Activated CD8-positive, alpha-beta T cell treated with anti-CD3 and anti-CD28 coated beads for 36 hours (primary cell): Measurements from ENCODE around the gene IFT81. TPM values are rescaled to one million over a fixed set of nuclear protein-coding genes. Genes with fewer than 3 reads are reported as not detected.

Experiments used
- ATAC-seq: fragments of 200-7000 bp; cut with Tn5 transposase; one replicate; pipeline ENCODE4 v1.10.0; 2021; ENCODE audit warnings: mild to moderate bottlenecking, moderate library complexity
- CTCF ChIA-PET: fragments of 350-600 bp; sonication (Branson Sonifier 250); formaldehyde crosslinking; loops from one replicate; lab custom pipeline; 2021; ENCODE audit warnings: antibody characterized with exemption; lab: Charles Lee
- POLR2A ChIA-PET: fragments of 350-600 bp; sonication (Branson Sonifier 250); formaldehyde crosslinking; loops from one replicate; lab custom pipeline; 2021; ENCODE audit warnings: antibody characterized with exemption; lab: Charles Lee
- DNase-seq: peaks from one replicate; pipeline ENCODE4 v3.0.0-alpha.2; 2020
- H3K27ac Mint-ChIP-seq: one replicate; pipeline ENCODE4 v1.8.0; 2021; ENCODE audit warnings: mild to moderate bottlenecking, mixed read lengths
- H3K27me3 Mint-ChIP-seq: one replicate; pipeline ENCODE4 v1.8.0; 2021; ENCODE audit warnings: mixed read lengths
- H3K36me3 Mint-ChIP-seq: one replicate; pipeline ENCODE4 v1.8.0; 2021; ENCODE audit warnings: low read depth, mixed read lengths
- H3K4me1 Mint-ChIP-seq: one replicate; pipeline ENCODE4 v1.8.0; 2021; ENCODE audit warnings: low read depth, mixed read lengths
- H3K4me3 Mint-ChIP-seq: one replicate; pipeline ENCODE4 v1.8.0; 2021; ENCODE audit warnings: mild to moderate bottlenecking, moderate library complexity, mixed read lengths
- H3K9me3 Mint-ChIP-seq: one replicate; pipeline ENCODE4 v1.8.0; 2021; ENCODE audit warnings: mixed read lengths
- intact Hi-C: fragments of 100-400 bp; cut with micrococcal nuclease; formaldehyde crosslinking; loops from one replicate; pipeline ENCODE4 v1.10.0; 2022
- total RNA-seq, 2 experiments: library from RNA; stranded (reverse); gene quantifications; one replicate each; pipeline ENCODE4 v1.2.3, GENCODE V29; 2021
- TF ChIP-seq, protein P1 (sequence below): fragments of 200-600 bp; IDR thresholded peaks from one replicate; pipeline ENCODE4 v1.8.0; 2022; ENCODE audit warnings: antibody characterized with exemption, mild to moderate bottlenecking

The IFT81 gene
- total RNA-seq, 2 experiments from 2014 or later, result 1.8 to 2.8 TPM

DNA sequence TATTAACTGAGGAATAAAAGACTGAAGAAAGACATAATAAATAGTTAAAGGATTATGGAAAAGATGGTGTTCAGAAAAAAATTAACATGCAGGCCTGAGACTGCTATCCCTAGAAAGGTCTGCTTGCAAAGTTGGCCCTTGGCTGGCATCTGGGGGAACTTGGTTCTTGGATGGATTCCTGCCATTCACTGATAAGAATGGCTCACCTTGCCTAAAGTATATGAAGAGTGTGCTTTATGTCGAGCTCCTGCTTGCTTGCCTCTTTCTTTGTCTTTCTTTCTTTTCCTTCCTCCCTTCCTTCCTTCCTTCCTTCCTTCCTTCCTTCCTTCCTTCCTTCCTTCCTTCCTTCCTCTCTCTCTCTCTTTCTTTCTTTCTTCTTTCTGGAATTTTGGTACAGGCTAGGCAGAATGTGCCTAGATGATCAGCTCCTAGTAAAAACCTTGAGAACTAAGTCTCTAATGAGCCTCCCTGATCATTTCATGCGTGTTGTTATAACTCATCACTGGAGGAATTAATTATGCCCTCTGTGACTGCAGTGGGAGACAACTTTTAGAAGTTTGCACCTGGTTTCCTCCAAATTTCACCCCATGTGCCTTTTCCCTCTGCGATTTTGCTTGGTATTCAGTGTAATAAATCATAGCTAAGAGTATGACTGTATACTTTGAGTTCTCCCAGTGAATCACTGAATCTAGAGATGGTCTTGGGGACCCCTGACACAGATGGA, 44.7 kb downstream of the IFT81 start:
- Mint-ChIP-seq H3K36me3 (no peaks in the 10 kb centered on the region), H3K27me3 (no peaks in the 10 kb centered on the region), H3K27ac (no peak overlapping the region), H3K4me3 (no peak overlapping the region), H3K4me1 (no peaks in the 10 kb centered on the region), H3K9me3 (no peaks in the 10 kb centered on the region)
- TF ChIP-seq, protein P1, sequence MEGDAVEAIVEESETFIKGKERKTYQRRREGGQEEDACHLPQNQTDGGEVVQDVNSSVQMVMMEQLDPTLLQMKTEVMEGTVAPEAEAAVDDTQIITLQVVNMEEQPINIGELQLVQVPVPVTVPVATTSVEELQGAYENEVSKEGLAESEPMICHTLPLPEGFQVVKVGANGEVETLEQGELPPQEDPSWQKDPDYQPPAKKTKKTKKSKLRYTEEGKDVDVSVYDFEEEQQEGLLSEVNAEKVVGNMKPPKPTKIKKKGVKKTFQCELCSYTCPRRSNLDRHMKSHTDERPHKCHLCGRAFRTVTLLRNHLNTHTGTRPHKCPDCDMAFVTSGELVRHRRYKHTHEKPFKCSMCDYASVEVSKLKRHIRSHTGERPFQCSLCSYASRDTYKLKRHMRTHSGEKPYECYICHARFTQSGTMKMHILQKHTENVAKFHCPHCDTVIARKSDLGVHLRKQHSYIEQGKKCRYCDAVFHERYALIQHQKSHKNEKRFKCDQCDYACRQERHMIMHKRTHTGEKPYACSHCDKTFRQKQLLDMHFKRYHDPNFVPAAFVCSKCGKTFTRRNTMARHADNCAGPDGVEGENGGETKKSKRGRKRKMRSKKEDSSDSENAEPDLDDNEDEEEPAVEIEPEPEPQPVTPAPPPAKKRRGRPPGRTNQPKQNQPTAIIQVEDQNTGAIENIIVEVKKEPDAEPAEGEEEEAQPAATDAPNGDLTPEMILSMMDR, result no peak
- ChIA-PET POLR2A (interaction anchor here (0.5 kb wide), 1 partner anchor 70 kb away, joined by 5 read pairs; no protein-coding TSS in a partner anchor), CTCF (no interaction called here)
- ATAC-seq, result no peak
- intact Hi-C loops, result no loop called here
- DNase-seq, result no peak

DNA sequence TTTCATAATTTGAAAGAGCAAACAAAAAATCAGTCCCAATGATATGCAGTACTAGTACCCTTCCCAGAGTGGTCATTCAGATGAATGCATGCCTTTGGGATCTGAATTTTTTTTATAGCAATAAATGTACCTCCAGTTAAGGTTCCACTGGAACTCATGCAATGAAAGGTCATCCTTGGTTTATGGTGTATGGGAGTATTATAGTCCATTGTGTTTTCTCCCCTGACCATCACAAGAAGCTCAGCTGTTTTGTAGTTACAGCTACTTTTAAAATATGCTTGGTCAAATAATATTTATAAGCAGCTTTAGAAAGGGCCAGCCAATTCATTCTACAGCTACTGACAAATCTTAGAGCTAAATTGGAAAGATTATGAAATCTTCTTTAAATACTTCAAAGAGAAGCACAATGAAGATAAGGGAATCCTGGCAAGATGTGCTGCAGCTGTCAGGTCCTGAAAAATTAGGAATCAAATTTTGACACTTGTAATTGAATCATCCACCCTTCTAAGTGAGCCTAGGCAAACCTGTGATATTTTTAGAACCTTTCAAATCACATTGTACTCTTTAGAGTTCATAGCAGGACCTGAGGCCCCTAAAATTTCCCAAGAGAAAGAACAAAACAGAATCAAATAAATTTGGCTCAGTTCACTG, 46.5 kb downstream of the IFT81 start:
- H3K9me3 Mint-ChIP-seq, result no peaks in the 10 kb centered on the region
- TF ChIP-seq, protein P1, result no peak
- POLR2A ChIA-PET, result interaction anchor here (1.0 kb wide), 1 partner anchor 11 kb away, joined by 3 read pairs; no protein-coding TSS in a partner anchor
- H3K27ac Mint-ChIP-seq, result no peak overlapping the region
- DNase-seq (no peak), ATAC-seq (no peak)
- H3K4me1 Mint-ChIP-seq, result no peaks in the 10 kb centered on the region
- CTCF ChIA-PET, result no interaction called here
- intact Hi-C loops, result no loop called here
- H3K4me3 Mint-ChIP-seq, result no peak overlapping the region
- no peaks in the 10 kb centered on the region for H3K27me3 Mint-ChIP-seq
- H3K36me3 Mint-ChIP-seq, result no peaks in the 10 kb centered on the region

DNA sequence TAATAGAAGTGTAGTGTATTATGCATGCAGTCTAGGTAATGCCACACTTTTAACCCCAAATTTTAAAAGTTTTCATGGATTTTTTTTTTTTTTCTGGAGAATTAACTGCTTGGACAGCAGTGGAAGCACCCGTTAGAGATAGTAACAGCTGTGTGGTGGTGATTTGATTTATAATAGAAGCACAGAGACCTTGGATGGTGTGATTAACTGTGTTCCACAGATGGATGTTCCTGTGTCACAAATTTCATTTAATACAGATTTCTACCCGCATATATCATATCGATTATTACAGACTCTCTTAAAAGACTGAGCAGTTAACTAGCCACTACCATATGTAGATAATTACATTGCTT, 47.0 kb downstream of the IFT81 start:
- H3K4me3 Mint-ChIP-seq, result no peak overlapping the region
- intact Hi-C loops, result no loop called here
- no peaks in the 10 kb centered on the region for H3K4me1 Mint-ChIP-seq
- DNase-seq (no peak), ATAC-seq (no peak)
- TF ChIP-seq, protein P1, result no peak
- no peaks in the 10 kb centered on the region for H3K9me3 Mint-ChIP-seq
- POLR2A ChIA-PET, result interaction anchor here (1.0 kb wide), 1 partner anchor 11 kb away, joined by 3 read pairs; no protein-coding TSS in a partner anchor
- CTCF ChIA-PET, result no interaction called here
- no peaks in the 10 kb centered on the region for H3K36me3 Mint-ChIP-seq
- no peak overlapping the region for H3K27ac Mint-ChIP-seq
- H3K27me3 Mint-ChIP-seq, result no peaks in the 10 kb centered on the region

DNA sequence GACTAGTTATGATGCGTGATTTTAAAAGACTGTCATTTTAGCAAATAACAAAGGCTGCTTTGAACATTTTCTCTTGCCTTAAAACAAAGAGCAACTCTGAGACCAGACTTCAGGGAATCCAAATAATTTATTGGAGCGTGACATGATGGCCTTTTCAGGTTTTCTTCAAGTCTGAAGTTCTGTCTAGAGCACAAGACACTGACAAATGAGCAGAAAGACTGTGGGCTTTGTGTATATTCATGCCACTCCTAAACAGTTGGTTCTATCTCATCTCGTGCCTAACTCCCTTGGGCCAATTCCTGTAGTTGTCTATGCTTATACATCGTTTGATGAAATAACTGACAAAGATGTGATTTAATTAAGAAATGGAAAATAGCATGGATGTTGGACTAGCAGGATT, 47.5 kb downstream of the IFT81 start:
- Mint-ChIP-seq H3K27me3 (no peaks in the 10 kb centered on the region), H3K4me3 (no peak overlapping the region), H3K4me1 (no peaks in the 10 kb centered on the region), H3K9me3 (no peaks in the 10 kb centered on the region), H3K36me3 (no peaks in the 10 kb centered on the region), H3K27ac (no peak overlapping the region)
- intact Hi-C loops, result no loop called here
- no peak for DNase-seq
- ATAC-seq, result no peak
- POLR2A ChIA-PET, result no interaction called here
- TF ChIP-seq, protein P1, result no peak
- CTCF ChIA-PET, result no interaction called here

DNA sequence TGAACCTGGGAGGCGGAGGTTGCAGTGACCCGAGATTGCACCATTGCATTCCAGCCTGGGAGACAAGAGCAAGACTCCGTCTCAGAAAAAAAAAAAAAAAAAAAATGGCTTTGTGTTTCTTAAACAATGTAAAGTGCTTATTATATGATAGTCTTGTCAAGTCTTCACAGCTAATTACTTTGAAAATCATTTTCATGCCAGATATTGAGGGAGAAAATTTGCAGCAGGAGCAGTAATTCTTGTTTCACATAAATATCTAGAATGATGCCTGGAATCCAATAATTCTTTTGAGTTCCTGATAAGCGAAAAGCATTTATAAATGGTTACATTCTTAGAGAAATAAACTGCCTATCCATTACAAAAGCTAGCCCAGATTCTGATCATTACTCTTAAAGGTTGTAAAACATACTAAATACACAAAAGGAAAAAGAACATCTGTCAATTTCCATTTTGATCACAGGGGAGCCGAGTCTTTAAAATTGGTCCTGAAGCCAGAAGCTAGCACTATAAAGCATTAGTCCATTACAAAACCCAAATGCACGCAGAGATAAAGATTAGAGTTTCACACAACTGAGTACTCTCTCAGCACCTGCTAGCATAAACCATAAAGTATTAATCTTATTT, 50.3 kb downstream of the IFT81 start:
- no peak overlapping the region for H3K4me3 Mint-ChIP-seq

More for the DNA sequence above, 50.3 kb downstream of the IFT81 start:
- Mint-ChIP-seq H3K9me3 (no peaks in the 10 kb centered on the region), H3K27ac (no peak overlapping the region), H3K36me3 (no peaks in the 10 kb centered on the region), H3K27me3 (no peaks in the 10 kb centered on the region), H3K4me1 (no peaks in the 10 kb centered on the region)
- intact Hi-C loops, result no loop called here
- CTCF ChIA-PET, result interaction anchor here (0.9 to 1.0 kb wide), 3 partner anchors 55 to 228 kb away, joined by 3 read pairs; no protein-coding TSS in a partner anchor
- DNase-seq (no peak), ATAC-seq (no peak)
- TF ChIP-seq, protein P1, result no peak
- POLR2A ChIA-PET, result no interaction called here
